Skeletal muscle tissue (tissue), 4 donors: ENCODE results near the gene USH2A. TPM values are rescaled to one million over a fixed set of nuclear protein-coding genes. Genes with fewer than 3 reads are reported as not detected.

Experiments
- H3K27ac ChIP-seq: one replicate; pipeline ENCODE4 v1.7.0; 2013; ENCODE audit warnings: mild to moderate bottlenecking, low read depth, low read length, inconsistent platforms
- H3K27me3 ChIP-seq, 3 donors: one replicate each; pipeline ENCODE4 v1.7.0; 2013; ENCODE audit warnings: low read length in 3 of 3; ENCODE audit not compliant: control insufficient read depth in 3 of 3, insufficient read depth in 3 of 3
- H3K36me3 ChIP-seq, 3 donors: one replicate each; pipeline ENCODE4 v1.7.0; 2013; ENCODE audit warnings: low read length in 3 of 3; ENCODE audit not compliant: control insufficient read depth in 3 of 3, insufficient read depth in 3 of 3
- H3K4me1 ChIP-seq, 3 donors: one replicate each; pipeline ENCODE4 v1.7.0; 2013; ENCODE audit warnings: low read length in 3 of 3, mild to moderate bottlenecking in 3 of 3; ENCODE audit not compliant: control insufficient read depth in 3 of 3, insufficient read depth in 3 of 3
- H3K4me3 ChIP-seq, 3 donors: one replicate each; pipeline ENCODE4 v1.7.0; 2013; ENCODE audit warnings: low read length in 3 of 3
- H3K9ac ChIP-seq, 3 donors: one replicate each; pipeline ENCODE4 v1.7.0; 2013; ENCODE audit warnings: low read length in 3 of 3, mild to moderate bottlenecking in 3 of 3, moderate library complexity in 2 of 3, low read depth in 1 of 3
- H3K9me3 ChIP-seq, 3 donors: one replicate each; pipeline ENCODE4 v1.7.0; 2013; ENCODE audit warnings: low read length in 3 of 3; ENCODE audit not compliant: control insufficient read depth in 3 of 3
- total RNA-seq: library from RNA; depleted of rRNA; stranded (reverse); fragments of >200 nt; gene quantifications from one replicate; pipeline ENCODE4 v1.2.3, GENCODE V29; 2014
- donor health status: Osteomylitis.

The USH2A gene
- total RNA-seq, 1 donor from 2014 or later = 0.52 TPM

GRCh38 chr1:216332462-216332861 is 90.8 kb downstream of the USH2A start:
- H3K27me3 ChIP-seq = no peaks in the 10 kb centered on the region
- H3K27ac ChIP-seq = no peak overlapping the region
- H3K9ac ChIP-seq = no peak overlapping the region
- H3K4me1 ChIP-seq = no peaks in the 10 kb centered on the region
- no peaks in the 10 kb centered on the region for H3K36me3 ChIP-seq
- no peaks in the 10 kb centered on the region for H3K9me3 ChIP-seq
- no peak overlapping the region for H3K4me3 ChIP-seq

- Histone ChIP-seq H3K9ac (no peak overlapping the region), H3K4me3 (no peak overlapping the region), H3K27me3 (no peaks in the 10 kb centered on the region), H3K36me3 (no peaks in the 10 kb centered on the region), H3K4me1 (no peaks in the 10 kb centered on the region), H3K27ac (no peak overlapping the region), H3K9me3 (no peaks in the 10 kb centered on the region)
Observed at GRCh38 chr1:216332003-216332402, 91.2 kb downstream of the USH2A start.

- H3K27ac ChIP-seq = no peak overlapping the region
- no peaks in the 10 kb centered on the region for H3K9me3 ChIP-seq
- no peaks in the 10 kb centered on the region for H3K36me3 ChIP-seq
- no peak overlapping the region for H3K4me3 ChIP-seq
- no peak overlapping the region for H3K9ac ChIP-seq
- no peaks in the 10 kb centered on the region for H3K27me3 ChIP-seq
- H3K4me1 ChIP-seq = no peaks in the 10 kb centered on the region
Observed at GRCh38 chr1:216331211-216331610, 92.0 kb downstream of the USH2A start.

DNA sequence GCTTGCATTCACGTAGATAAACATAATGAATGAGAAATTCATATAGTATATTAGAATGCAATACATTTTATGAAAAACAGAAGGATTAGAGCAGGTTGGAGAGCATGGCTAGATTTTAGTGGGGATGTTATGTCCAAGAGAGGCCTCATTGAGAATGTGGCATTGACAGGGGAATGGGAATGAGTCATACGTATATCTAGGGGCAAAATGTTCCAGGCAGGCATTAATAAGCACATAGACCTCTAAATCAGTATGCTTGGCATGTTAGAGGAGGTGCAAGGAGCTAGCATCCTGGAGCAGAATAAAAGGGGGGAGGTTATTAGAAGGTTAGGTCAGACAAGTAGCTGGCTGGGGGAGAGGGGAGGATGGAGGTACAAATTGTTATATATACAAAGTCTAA is 93.0 kb downstream of the USH2A start:
- Histone ChIP-seq H3K4me3 (no peak overlapping the region), H3K27me3 (no peaks in the 10 kb centered on the region), H3K9me3 (no peaks in the 10 kb centered on the region), H3K9ac (no peak overlapping the region), H3K36me3 (no peaks in the 10 kb centered on the region), H3K4me1 (no peaks in the 10 kb centered on the region), H3K27ac (no peak overlapping the region)

DNA sequence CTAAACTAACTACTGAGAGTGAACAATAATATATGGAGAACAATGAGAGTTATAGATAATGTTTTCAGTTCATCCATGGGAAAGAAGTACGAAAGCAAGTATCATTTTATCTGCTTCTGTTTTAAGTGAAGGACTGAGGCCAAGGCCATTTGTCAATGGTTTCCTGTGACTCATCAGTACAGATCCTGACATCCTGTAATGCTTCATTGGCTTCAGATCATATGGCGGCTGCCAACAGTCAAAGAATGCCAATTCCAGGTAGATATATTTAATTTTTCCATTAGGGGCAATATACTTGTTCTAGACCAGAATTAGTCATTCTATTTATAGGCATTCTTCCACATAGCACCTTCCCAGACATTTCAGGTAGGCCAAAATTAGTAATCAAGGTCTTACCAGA is 97.3 kb downstream of the USH2A start:
- Histone ChIP-seq H3K9me3 (no peaks in the 10 kb centered on the region), H3K4me3 (no peak overlapping the region), H3K27me3 (no peaks in the 10 kb centered on the region), H3K36me3 (no peaks in the 10 kb centered on the region), H3K27ac (no peak overlapping the region), H3K4me1 (no peaks in the 10 kb centered on the region), H3K9ac (no peak overlapping the region)

DNA sequence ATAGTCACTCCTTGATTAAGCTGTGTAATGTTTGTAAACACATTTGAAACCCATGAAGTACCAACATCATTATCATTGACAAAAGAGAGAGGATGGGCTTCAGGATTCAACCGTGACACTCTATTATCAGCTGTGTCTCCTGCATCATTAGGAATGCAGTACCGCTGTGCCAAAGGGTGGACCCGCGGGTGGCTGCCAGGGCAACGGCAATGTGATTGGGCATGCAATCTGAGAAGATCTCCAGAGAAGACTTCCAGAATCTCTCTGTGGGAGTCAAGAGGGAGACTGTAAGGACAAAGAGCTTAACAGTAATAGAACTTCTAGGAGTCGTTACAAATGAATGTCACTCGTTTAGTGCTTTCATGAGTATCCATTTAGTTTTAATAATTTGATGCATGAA is 97.9 kb downstream of the USH2A start:
- no peak overlapping the region for H3K4me3 ChIP-seq
- H3K9me3 ChIP-seq = no peaks in the 10 kb centered on the region
- H3K36me3 ChIP-seq = no peaks in the 10 kb centered on the region
- H3K27ac ChIP-seq = no peak overlapping the region
- no peaks in the 10 kb centered on the region for H3K27me3 ChIP-seq
- H3K4me1 ChIP-seq = no peaks in the 10 kb centered on the region
- H3K9ac ChIP-seq = no peak overlapping the region

- H3K4me3 ChIP-seq = no peak overlapping the region
- H3K4me1 ChIP-seq = no peaks in the 10 kb centered on the region
- H3K36me3 ChIP-seq = no peaks in the 10 kb centered on the region
- H3K27me3 ChIP-seq = no peaks in the 10 kb centered on the region
- no peaks in the 10 kb centered on the region for H3K9me3 ChIP-seq
- H3K27ac ChIP-seq = no peak overlapping the region
- no peak overlapping the region for H3K9ac ChIP-seq
Observed at GRCh38 chr1:216323344-216323743, 99.9 kb downstream of the USH2A start.

DNA sequence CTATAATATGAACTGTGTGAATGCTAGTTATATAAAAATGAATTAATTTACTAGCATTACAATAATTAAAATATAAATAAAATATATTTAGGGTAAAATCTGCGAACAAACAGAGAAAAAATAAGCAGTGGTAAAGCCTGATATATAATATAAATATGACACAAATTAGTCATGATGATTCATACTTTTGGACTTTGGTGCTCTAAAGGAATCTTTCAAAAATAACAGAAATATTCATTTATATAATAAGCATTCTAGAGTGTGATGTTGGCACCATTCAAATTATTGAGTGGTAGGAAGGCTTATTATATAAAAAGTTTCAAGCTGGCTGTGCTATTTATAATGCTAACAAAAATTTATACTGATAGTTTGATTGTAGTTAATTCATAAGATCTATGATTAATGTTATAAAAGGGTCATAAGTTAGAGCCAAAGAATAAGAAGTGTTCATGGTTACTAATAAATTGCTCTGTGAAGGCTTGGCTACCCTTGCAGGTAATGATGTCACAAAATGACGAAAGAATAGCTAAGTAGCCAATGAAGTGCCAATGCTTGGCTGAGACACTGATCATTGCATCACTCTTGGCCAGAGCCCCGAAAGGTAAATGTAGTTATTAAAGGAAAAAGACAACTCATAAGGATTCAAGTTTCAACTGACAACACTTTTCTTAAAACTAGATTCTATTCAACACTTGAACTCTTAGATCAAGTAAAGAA is 108.7 kb downstream of the USH2A start:
- no peaks in the 10 kb centered on the region for H3K9me3 ChIP-seq
- no peaks in the 10 kb centered on the region for H3K36me3 ChIP-seq
- H3K9ac ChIP-seq = no peak overlapping the region
- H3K27ac ChIP-seq = no peak overlapping the region
- H3K4me1 ChIP-seq = no peaks in the 10 kb centered on the region
- no peak overlapping the region for H3K4me3 ChIP-seq
- H3K27me3 ChIP-seq = no peaks in the 10 kb centered on the region

DNA sequence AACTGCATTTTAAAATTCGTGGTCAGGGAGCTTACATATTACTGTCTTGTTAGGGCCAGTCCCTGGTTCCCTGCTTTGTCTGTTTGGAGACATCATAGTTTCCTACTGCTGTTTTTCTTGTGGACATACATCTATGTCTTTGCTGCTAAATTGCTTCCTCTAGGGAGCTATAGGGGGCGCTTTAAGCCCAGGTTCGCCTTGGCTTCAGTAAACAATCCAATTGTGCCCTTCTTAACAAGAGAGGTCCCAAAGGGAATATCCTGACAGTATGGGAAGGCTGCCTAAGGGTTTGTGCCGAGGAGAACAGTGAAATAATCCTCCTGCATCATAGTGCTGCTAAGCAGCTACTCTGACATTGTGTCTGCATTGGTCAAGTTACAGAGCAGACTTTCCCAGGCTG is 112.5 kb downstream of the USH2A start:
- H3K36me3 ChIP-seq = no peaks in the 10 kb centered on the region
- no peaks in the 10 kb centered on the region for H3K27me3 ChIP-seq
- H3K4me3 ChIP-seq = no peak overlapping the region
- no peaks in the 10 kb centered on the region for H3K9me3 ChIP-seq
- no peaks in the 10 kb centered on the region for H3K4me1 ChIP-seq
- H3K27ac ChIP-seq = no peak overlapping the region
- H3K9ac ChIP-seq = no peak overlapping the region

GRCh38 chr1:216306830-216307229 is 116.4 kb downstream of the USH2A start:
- Histone ChIP-seq H3K9me3 (no peaks in the 10 kb centered on the region), H3K4me3 (no peak overlapping the region), H3K4me1 (no peaks in the 10 kb centered on the region), H3K9ac (no peak overlapping the region), H3K36me3 (no peaks in the 10 kb centered on the region), H3K27me3 (no peaks in the 10 kb centered on the region), H3K27ac (no peak overlapping the region)
